ENCODE results near the gene CYP46A1.

The CYP46A1 gene

DNA sequence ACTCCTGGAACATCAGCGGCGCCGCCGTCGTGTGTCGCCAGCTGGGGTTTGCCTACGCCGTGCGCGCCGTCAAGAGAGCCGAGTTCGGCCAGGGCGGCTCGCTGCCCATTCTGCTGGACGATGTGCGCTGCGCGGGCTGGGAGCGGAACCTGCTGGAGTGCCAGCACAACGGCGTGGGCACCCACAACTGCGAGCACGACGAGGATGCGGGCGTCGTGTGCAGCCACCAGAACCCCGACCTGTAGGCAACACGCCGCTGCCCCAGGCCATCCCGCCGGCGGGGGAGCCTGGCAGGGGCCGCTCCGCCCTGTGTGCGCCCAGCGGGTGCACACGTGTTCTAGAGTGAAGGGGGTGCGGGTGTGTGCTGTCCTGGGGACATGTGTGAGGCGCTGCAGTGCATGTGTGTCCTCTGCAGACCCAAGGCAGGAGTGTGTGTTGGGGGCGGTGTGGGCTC lies 8.7 kb upstream of the CYP46A1 start:
- H3K27ac ChIP-seq, result no peak overlapping the region
- TF ChIP-seq CTCF (IDR thresholded peaks at IDR 0.05) (no peak), ZFX (IDR thresholded peaks at IDR 0.05; ENCODE audit: borderline replicate concordance) (no peak)

- no peak overlapping the region for H3K27ac ChIP-seq
- TF ChIP-seq ZFX (IDR thresholded peaks at IDR 0.05; ENCODE audit: borderline replicate concordance) (no peak), CTCF (IDR thresholded peaks at IDR 0.05) (no peak)
Observed at GRCh38 chr14:99675951-99676350, 8.1 kb upstream of the CYP46A1 start.

GRCh38 chr14:99676657-99677056 lies 7.4 kb upstream of the CYP46A1 start:
- H3K27ac ChIP-seq, result no peak overlapping the region
- TF ChIP-seq CTCF (IDR thresholded peaks at IDR 0.05), result no peak
- TF ChIP-seq ZFX (IDR thresholded peaks at IDR 0.05; ENCODE audit: borderline replicate concordance), result no peak

DNA sequence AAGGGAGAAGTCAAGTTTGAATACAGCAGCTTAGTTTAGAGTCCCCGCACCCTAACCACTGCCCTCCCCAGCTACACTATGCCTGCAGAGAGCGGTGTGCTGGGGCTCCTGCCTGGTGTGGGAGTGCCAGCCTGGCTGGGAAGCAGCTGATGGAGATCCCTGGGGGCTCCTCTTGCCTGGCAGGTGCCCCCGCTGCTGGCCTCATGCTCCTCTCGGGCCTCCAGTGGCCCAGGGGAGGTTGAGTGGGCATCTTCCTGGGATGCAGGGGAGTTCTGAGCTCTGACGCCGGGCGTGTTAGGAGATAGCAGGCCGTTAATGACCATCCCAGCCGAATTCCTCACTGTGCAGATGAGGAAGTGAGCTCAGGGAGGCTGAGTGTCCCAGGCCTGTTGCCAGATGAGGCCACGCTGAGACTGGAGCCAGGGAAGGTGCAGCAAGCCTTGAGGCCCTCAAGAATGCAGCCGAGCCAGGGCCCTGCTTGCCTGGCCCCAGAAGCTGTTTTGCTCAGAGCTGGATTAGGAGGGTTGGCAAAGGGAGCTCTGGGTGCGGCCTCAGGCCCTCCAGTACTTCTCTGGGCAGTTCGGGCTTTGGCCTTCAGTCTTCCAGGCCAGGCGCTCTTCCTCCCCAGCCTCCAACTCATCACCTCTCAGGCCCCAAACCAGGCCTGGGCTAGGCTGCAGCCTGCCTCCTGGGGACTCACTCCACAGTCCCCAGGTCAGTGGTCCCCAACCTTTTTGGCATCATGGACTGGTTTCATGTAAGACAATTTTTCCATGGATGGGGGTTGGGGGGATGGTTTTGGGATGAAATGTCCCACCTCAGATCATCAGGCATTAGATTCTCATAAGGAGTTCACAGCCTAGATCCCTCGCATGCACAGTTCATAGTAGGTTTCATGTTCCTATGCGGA lies 6.6 kb upstream of the CYP46A1 start:
- H3K27ac ChIP-seq, result no peak overlapping the region
- TF ChIP-seq ZFX (IDR thresholded peaks at IDR 0.05; ENCODE audit: borderline replicate concordance) (no peak), CTCF (IDR thresholded peaks at IDR 0.05) (no peak)

GRCh38 chr14:99678198-99678597 lies 5.9 kb upstream of the CYP46A1 start:
- no peak for TF ChIP-seq ZFX (IDR thresholded peaks at IDR 0.05; ENCODE audit: borderline replicate concordance)
- TF ChIP-seq CTCF (IDR thresholded peaks at IDR 0.05), result no peak

DNA sequence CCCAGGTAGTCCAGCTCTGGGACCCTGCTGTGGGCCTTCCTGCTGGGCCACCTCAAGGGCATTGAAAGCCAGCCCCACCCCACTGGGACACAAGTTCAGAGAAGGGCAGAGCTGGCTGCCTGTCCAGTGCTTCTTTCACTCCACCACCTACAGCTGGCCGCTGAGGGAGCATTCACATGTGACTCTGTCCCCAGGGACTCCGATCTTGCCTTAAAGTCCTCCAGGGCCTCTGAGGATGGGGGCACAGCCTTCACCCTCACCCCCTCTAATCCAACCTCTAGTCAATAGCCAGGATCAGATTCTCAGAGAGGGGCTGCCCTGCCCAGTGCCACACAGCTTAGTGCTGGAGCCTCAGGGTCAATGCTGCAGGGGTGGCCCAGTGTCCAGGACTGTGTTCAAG lies 5.0 kb upstream of the CYP46A1 start:
- TF ChIP-seq ZFX (IDR thresholded peaks at IDR 0.05; ENCODE audit: borderline replicate concordance), result no peak
- no peak overlapping the region for H3K27ac ChIP-seq

More at GRCh38 chr14:99678198-99678597, 5.9 kb upstream of the CYP46A1 start:
- no peak overlapping the region for H3K27ac ChIP-seq

DNA sequence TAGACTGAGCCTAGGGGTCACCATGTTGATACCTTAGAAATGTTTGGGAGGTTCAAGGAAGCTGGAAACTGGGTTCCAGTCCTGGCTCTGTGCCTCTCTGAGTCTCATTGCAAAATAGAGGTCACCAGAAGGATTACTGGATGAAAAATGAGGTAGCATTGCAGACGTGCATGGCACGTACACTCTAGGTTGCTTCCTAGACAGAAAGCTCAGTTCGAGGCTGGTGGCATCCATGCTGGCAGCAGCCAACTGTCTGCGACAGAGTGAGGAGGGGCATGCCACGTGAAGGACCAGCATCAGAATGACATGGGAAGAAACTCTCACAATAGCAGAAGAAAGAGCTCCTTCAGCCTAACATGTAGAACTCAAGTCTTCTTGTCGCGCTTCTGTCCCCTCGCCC lies 4.6 kb upstream of the CYP46A1 start:
- TF ChIP-seq ZFX (IDR thresholded peaks at IDR 0.05; ENCODE audit: borderline replicate concordance), result no peak
- no peak for TF ChIP-seq CTCF (IDR thresholded peaks at IDR 0.05)
- H3K27ac ChIP-seq, result no peak overlapping the region

Measured in 22Rv1 (cell line).